HG02885 (cell line): ENCODE data around the gene DKC1.

Experiments used
- ATAC-seq: cut with Tn5 transposase; IDR thresholded peaks from one replicate; pipeline ENCODE4 v1.9.1; 2021; ENCODE audit warnings: mild to moderate bottlenecking; ENCODE audit not compliant: unreplicated experiment, poor library complexity

DKC1 gene

DNA sequence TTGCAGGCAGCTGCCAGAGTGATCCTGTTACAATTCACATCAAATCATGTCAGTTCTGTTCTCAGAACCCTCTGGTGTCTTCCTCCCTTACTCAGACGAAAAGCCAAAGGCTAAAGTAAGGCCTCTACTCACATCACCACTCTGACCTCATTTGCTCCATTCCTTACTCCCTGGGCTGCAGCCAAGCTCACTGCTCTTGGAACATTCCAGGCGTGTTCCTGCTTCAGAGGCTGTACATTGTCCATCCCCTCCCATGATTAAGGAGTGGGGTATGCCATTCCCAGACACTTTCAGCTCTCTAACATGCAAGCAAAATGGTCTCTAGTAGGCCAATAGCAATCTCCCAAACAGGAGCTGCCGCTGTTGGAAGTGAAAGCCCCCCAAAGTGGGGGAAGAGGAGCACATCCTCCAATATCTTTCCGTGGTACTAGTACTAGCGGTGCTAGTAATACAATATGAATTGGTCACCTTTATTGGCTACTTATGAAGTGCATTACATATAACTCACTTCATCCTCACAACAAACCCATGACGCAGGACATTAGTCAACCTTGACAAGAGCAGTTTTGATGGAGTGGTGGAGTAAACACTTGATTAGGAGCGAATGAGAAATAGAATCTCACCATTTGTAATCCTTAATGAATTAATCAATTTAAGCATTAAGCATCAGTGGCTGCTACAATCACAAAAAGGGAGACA lies 26.8 kb upstream of the DKC1 start:
- ATAC-seq: no peak

DNA sequence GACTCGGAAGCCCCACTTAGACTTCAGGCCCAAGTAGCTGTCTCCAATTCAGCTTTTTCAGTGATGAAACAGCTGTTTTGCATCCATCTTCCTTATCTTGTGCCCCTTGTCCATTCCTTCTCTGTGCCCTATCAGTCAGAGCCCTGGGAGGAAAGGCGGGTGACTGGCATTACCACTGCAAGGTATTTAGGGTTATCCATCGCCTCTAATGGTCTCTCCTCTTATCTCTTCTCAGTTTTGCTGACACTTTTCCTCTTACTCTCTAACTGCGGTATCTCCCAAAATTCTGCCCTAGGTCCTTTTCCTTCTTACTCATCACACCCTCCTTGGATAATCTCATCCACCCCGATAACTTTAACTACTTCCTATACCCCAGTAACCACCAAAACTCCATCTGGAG lies 25.5 kb upstream of the DKC1 start:
- ATAC-seq: no peak

DNA sequence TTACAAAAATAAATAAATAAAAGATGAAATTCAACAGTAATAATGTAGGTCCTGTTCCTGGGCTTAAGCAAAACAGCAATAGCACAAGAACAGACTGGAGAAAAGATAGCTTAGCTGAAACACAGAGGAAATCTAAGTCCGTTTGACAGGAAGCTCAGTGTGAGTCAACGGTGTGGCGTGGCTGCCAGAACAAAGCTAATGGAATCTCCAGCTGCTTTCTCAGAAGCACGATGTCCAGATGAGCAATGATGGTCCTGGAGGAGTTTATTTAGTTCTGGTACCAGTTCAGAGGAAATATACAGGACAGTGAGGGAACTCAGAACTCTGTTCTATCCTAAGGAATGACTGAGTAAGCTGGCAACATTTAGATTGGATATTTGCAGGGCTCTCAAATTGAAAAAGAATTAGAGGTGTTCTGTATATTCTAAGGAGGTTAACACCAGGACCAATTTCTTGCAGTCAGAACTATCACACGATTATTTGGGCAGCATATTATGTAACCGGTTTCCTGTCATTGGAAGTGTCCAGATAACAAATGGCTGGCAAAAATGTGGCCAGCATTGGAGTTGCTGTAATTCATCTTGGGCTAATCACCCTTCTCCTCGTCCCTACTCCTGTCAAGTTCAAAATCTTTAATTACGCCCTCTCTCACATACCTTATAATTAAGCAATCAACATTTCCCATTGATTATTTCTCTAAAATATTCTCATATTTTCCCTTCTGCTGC lies 24.5 kb upstream of the DKC1 start:
- ATAC-seq: no peak

DNA sequence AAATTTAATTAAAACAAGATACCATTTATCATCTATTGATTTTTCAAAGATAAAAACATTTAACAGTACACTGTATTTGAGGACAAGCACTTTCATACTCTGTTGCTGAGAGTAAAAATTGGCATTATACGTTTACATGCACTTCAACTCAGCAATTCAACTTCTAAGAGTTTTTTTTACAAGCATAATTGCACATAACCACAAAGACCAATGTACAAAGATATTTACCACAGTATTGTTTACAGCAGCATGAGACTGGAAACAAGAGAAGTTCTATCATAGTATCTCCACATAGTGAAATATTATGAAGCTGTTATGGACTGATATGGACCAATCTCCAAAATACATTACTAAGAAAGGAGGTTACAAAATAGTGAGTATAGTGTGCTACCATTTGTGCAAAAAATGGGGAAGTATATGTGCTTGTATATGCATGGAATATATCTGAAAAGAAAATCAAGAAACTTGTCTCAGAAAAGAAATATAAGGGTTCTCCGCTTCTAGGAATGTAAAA lies 22.7 kb upstream of the DKC1 start:
- no peak for ATAC-seq

DNA sequence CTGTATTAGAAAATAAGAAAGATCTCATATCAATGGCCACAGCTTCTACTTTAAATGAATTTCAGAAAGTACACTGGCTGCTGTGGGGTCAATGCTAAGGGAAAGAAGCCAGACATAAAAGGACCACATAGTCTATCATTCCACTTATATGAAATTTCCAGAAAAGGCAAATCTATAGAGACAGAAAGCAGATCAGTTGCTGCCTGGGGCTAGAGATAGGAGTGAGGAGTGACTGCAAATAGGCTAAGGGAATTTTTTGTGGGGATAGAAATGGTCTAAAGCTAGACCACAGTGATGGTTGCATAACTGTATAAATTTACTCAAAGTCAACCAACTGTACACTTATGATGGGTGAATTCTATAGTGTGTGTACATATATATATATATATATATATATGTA lies 20.1 kb upstream of the DKC1 start:
- ATAC-seq: no peak

DNA sequence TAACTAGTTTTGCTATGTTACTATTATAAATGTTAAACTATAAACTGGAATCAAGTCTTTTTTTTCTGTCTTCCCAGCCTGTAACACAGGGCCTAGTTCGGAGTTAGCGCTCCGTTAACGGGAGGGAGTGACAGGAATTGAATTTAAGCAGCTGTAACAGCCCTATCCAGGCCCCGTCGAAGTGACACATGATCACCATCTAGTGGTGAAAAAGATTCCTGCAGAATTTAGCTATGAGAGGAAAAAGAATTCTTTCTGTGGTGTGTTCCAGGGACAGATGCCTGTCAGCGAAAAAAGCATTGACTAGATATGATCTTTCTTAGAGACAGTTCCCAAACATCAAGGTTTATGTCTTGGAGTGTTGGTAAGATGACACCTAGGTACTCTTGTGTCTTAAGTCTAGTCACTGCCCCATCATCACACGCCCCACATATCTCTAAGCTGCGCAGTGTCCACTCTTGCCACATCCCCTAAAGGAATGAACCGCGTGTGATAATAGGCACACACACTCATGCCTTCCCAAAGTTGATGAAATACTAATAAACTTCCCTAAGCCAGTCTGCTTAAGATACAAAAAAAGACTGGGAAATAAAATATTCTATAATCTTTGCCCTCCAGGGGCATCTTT lies 13.8 kb upstream of the DKC1 start:
- ATAC-seq: peak; percentile 71

DNA sequence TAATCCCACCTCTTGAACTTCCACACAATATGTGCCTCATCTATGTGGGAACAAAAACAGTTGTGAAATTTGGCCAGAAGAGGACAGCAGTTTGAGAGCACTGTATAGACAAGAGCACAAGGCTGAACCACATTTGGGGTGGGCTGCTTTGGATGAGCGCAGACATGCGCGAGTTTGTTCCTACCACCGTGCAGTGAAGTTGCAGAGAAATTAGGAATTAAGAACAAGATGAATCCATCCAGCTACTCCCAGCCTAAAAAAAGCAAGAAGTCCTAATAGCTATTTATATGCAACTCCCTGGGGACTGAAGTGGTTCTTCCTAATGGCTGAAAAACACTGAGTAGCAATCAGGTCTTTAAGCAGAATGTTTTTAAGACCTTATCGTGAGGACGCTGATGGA lies 12.8 kb upstream of the DKC1 start:
- no peak for ATAC-seq

DNA sequence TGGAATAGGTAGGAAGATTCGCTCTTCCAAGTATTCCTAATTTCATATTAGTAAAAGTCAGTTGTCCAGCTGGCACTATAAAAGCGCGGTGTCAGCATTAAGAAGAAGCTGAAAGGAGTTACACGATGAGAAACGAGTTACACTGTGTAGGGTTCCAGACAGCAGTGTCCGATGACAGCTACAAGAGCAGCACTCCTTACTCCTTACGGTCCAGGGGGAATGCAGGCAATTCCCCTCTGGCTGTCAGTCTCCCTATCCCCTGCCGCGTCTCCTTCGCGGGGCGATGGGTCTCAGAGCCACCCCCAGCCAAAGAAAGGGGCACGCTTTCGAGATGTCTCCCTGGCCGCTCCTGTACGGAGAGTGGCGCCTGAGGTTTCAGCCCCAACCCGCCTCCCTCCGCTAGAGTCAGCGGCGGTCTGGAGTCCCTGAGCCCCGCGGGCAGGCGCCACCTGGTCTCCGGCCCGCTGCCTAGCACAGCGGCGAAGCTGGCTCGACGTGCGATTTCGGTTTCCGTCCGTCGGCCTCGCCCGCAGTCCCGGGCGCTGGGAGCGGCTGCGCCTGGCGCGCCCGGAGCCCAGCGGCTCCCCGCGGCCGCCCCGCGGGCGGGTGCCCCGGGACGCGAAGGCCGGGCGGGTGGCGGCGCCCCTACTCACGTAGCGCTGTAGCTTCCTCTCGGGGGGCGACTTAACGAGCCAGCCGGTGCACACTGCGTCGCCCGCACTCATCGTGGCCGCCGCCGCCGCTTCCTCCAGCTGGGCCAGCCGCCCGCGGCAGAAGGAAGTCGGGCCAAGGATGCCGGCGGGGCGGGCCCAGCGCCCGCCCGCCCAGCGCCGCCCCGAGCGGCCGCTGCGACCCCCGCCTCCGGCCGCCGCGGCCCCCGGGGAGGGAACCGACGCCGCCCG lies 12.1 kb upstream of the DKC1 start, which contains the start of gene GAB3:
Gene GAB3 (minus strand): TSS at position 777 of the 902 bp plus-strand sequence. CDS start 52 bp downstream, at position 725.
- no peak for ATAC-seq

DNA sequence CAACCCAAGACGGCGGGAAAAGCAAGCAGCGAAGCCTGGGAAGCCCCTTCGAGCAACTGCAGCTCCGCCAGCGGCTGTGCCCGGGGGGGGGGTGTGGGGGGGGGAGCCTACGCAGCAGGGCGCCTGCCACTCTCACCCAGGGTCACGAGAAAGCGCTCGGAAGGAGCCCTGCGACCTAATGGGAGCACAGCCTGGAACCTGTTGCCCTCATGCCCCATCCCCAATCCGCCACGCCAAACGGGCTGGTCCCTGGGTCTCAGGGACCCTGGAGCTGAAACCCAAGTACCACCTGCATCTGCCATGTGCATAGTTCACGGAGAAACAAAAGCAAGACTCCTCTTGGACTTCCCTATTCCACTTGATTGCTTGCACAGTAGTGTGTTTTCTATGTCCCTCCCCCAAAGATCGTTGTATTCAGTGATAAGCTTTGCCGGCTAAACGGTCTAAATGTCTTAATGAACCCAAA lies 11.4 kb upstream of the DKC1 start:
- no peak for ATAC-seq

DNA sequence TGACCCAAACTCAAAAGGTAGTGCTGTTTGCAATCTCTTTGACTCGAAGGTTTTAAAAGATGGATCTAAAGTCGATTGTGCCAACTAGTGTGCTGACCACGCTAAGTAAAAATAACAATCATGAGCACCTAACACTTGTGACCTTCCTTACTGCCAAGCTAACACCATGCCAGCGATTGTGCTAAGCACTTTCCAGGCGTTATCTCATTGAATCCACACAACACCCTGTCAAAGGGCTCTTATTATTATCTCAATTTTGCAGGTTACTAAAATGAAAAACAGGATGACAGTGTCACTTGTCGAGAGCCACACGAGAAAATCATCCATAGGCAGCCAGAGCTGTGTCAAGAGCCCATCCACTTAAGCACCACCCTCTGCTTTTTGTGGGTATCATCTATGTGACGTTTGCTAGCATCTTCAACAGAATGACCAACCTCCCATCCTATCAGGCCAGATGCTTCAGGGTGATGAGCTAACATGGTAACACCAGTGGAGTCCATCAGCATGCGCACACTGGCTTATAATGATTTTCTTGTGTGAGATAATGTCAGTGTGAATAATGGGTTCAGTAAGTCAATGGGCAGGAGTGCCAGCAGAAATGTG lies 10.9 kb upstream of the DKC1 start:
- ATAC-seq: no peak

DNA sequence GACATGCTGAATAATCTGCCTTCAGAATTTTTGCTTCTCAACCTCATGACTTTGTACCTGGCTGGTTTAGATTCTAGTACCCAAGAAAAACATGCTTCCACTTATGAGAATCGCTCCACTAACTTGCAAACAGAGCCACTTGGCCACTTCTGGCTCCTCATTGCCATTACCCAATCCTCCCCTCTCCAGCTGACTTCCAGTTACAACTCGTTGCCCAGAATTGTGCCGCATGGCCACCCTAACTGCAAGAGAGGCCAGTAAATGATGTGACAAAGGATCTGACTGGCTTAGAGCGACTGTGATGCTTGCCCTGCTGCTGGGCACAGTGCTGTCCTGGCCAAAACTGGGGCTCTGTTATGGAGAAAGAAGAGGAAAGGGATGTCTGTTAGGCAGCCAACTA lies 4.0 kb upstream of the DKC1 start:
- no peak for ATAC-seq

DNA sequence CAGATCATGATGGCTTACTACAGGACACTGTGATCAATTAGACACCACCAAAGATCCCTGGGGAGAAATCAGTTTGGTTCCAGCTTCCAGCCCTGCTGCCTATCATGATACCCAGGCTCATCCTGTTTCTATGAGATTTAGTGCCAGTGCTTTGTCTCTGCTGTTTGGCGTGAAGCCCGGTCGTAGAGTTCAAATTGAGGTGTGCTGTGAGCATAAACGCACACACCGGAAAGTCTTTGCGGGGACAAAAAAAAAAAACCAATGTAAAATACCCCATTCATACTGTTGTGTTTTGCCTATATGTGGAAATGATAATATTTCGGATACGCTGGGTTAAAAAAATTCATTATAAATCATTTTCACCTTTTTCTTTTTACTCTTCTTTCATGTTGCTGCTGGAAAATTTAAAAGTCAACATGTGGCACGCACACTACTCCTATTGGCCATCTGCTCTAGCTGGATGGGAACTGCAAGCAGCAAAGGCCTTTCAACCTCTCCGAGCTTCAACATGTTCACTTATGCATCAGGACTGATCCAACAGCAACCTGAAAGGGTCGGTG lies 607 bp upstream of the DKC1 start:
- no peak for ATAC-seq

DNA sequence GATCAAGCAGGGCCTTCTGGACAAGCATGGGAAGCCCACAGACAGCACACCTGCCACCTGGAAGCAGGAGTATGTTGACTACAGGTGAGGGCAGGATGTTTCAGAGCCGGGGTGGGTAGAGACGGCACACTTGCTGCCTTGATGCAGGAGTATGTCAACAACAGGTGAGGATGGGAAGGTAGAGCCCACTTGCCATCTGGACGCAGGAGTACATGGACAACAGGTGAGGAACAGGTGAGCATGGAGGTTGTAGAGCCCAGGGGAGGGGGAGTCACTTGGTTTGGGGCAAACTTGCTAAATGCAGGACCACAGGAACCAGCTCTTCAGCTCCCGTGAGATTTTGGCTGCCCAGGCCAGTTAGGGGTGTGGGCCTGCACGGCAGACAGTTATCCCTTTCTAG lies 12.0 kb downstream of the DKC1 start:
- no peak for ATAC-seq

DNA sequence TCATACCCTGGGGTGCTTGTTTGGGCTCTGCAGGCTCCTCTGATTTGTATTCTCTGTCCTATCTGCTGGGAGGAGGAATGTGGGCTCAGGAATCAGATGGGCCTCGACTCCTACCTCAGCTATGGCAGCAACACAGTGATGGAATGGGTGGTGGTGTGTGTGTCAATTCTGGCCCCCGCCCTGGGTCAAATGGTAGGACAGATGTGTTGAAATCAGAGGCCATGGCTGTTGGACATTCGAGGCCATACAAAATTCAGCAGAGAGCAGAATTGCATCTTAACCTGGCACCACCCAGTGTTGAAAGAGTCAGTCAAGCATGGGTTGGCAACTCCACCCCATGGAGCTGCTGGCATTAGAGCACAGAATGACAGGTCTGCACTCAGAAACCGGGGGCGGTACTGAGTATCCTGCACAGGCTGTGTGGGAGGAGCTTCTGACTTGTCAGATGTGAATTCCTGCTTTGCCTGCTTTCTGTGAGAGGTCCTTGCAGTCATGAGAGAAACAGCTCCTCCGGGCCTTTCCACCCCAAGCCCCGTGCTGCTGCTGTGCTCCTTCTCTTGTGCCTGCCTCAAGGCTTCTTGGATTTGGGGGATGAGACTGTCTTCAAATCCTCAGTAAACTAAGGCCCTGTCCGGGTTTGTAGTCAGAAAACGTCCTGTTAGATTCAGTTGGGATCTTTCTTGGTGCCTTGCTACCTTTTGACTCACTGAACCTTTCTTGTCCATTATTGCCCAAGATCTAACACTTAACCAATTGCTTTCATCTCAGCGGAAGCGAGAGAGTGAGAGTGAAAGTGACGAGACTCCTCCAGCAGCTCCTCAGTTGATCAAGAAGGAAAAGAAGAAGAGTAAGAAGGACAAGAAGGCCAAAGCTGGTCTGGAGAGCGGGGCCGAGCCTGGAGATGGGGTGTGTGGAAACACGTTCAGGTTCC lies 13.0 kb downstream of the DKC1 start:
- no peak for ATAC-seq

DNA sequence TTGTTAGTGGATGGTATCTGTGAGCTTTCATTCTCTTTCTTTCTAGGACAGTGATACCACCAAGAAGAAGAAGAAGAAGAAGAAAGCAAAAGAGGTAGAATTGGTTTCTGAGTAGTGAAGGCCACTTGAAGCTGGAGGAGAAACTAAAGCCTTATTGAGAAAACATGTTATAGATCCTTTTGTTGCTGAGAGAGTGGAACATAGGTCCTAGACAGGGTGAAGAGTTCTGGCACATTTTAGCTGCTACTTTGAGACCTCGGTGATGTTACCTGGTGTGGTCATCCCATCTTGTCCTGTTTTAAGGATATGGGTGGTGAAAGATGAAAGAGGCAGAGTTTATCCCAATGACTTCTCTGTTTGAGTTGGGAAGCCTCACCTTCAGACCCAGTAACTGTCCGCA lies 14.1 kb downstream of the DKC1 start:
- ATAC-seq: no peak

DNA sequence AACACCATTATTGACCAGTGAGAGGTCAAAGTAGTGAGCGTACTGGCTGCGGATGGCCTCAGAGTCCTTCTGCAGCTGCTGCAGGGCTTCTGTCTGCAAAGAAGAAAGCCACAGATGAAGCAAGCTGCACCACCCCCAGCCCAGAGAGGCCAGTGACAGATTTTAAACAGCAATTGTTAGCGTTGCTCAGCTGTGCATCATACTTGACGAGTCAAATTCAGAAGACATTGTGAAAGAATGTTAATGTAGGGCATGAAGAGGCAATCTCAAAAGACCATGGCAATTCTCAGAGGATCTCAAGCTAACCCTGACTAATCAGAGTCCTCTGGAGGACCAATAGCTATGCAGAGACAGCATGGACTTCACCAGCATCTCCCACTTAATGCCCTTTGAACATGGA lies 16.6 kb downstream of the DKC1 start:
- ATAC-seq: no peak

DNA sequence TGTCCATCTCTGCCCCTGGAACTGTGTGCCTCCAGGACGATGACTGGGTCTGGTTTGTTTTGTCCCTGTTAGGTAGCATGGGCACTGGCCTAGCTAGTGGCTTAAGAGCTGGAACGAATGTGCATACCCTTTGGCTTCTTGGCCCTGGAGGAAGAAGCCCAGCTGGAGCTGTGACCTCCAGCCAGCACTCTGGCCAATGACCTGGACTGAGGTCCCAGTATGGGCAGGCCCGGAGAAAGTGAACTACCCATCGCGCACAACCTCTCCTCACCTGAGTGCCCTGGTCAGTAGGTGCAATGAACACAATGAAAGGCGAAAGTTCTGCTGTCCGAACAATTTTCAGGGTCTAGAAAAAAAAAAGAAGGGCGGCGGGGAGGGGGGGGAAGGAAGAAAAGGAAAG lies 18.3 kb downstream of the DKC1 start:
- ATAC-seq: no peak

DNA sequence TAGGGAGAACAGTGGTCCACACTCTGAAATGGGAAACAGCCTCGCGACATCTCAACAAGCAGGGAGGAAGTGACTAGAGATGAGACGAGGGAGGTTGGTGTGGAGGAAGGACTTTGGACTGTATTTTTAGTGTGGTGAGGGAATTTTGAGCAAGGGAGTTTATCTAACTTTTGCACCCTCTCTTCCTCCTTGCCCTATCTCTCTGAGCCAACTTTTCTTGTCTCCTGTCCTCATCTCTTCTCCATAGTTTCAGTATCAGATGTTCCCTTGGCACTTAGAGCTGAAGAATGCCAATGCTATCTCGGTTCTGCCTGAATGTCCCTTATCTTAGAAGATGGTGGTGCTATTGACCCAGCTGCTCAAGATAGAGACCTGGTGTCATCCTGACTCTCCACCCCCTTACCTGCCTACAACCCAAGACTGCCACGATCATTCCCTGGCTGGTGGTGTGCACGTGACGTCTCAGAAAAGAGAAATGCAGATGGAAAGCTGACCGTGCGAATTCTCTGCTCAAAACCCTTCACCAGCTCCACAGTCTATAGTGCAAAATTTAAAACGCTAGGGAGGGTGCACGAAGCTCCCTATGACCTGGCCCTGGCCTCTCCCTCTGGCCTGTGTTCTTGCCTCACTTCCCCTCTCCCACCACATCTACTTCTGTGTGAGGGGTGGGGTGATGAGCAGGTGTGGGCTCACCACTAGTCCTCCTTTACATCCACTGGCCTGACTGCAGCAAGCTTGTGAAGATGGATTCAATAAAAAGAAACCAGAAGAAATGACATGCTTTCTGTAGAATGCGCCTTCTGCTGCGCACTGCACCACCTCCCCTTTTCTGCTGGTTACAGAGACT lies 21.7 kb downstream of the DKC1 start:
- ATAC-seq: no peak
